GM18907 (cell line): ENCODE results near the gene COASY.
"Not testable (repeated sequence)": the region's sequence is repeated elsewhere in the genome, so short reads cannot be mapped to it uniquely, and the experiment has no call there.

ENCODE experiments used
- ATAC-seq: cut with Tn5 transposase; IDR thresholded peaks from one replicate; pipeline ENCODE4 v1.9.1; 2021; ENCODE audit warnings: mild to moderate bottlenecking, moderate library complexity; ENCODE audit not compliant: unreplicated experiment

The COASY gene

DNA sequence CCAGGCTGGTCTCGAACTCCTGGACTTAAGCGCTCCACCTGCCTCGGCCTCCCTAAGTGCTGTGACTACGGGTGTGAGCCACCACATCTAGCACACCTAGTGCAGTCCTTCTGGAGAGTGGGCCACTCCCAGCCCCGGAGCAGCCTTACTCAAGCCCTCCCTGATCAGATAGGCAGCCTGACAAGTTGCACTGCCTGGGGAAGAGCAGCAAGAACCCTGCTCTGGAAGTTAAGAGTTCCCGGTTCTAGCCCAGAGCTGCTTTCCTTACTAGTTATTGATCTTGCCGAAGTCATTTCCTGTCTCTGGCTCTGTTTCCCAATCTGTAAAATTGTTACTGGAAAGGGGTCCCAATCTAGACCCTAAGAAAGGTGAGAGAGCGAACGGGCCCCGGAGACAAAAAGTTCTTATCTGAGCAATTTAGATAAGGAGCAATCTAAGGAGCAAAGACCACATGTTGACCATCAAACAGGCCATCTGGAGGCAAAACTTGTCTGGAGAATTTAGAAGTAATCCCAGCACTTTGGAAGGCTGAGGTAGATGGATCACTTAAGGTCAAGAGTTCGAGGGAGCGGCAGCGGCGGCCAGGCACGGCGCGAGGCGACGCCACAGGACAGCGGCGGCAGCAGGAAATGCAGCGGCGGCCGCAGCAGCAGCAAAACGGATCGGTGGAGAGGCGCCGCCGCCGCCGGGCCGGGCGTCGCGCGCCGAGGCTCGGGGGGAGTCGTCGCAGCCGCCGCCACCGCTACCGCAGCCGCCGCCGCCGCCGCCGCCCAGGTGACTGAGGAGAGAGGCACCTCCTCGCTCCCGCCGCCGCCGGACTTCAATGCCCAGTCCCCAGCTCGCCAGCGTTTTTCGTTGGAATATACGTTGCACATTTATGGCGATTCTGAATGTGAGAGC is 30.2 kb upstream of the COASY start:
- ATAC-seq = no peak

DNA sequence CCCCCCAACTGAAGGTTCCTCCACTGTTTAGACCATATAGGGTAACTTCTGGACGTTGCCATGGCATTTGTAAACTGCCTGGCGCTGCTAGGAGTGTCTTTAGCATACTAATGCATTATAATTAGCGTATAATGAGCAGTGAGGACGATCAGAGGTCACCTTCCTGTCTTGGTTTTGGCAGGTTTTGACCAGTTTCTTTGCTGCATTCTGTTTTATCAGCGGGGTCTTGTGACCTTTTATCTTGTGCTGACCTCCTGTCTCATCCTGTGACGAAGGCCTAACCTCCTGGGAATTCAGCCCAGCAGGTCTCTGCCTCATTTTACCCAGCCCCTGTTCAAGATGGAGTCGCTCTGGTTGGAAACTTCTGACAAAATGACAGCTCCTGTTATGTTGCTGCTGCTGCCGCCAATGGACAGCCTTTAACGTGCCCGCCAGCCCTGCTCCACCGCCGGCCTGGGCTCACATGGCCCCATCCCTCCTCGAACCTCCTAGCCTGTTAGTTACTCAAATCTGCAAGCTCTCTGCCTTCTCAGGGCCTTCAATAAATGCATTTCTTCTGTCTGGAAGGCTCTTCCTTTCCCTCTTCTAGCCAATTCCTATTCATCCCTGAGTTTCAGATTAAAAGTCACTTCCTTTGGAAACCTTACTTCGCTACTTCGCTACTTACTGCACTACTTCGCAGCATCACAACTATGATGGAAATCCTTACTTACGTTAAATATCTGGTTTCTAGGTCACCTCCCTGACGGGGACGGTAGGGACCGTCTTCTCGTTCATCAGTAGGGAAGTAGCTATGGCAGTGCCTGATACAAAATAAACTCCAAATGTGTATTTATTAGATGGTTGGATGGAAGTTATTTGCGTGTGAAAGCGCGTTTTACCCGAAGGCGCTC is 26.5 kb upstream of the COASY start:
- ATAC-seq = no peak

DNA sequence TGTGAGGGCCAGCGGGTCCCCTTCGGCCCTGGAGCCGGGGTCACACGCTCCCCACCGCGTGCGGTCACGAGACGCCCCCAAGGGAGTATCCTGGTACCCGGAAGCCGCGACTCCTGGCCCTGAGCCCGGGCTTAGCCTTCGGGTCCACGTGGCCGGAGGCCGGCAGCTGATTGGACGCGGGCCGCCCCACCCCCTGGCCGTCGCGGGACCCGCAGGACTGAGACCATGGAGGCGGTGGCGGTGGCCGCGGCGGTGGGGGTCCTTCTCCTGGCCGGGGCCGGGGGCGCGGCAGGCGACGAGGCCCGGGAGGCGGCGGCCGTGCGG is 25.9 kb upstream of the COASY start, which contains the start of gene NAGLU:
TSS of gene NAGLU (plus strand) at position 194 of the 324 bp plus-strand sequence. CDS start at position 226, 32 bp downstream.
- peak; percentile 88 for ATAC-seq

DNA sequence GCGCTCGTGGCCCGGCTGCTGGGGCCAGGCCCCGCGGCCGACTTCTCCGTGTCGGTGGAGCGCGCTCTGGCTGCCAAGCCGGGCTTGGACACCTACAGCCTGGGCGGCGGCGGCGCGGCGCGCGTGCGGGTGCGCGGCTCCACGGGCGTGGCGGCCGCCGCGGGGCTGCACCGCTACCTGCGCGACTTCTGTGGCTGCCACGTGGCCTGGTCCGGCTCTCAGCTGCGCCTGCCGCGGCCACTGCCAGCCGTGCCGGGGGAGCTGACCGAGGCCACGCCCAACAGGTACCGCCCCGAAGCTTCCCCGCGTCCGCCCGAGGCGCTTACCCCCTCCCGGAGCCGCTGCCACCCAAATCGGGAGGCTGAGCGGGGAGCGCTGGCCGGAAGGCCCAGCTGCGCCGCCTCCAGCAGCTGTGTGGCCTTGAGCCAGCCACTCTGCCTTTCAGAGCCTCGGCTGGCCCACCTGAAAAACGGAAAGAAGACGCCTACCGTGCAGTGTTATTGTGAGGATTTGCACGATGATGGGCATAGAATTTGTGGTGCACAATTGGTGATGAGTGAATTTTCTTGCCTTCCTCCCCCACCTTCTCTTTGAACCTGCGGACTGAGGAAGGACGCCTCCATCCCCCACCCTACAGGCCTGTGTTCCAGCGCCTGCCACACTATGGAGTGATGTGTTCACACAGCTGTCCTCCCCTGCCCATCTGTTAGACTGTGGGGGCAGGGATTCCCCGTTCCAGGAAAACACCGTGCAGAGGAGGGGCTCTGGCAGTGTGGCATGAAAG is 25.4 kb upstream of the COASY start:
- peak; percentile 66 for ATAC-seq

DNA sequence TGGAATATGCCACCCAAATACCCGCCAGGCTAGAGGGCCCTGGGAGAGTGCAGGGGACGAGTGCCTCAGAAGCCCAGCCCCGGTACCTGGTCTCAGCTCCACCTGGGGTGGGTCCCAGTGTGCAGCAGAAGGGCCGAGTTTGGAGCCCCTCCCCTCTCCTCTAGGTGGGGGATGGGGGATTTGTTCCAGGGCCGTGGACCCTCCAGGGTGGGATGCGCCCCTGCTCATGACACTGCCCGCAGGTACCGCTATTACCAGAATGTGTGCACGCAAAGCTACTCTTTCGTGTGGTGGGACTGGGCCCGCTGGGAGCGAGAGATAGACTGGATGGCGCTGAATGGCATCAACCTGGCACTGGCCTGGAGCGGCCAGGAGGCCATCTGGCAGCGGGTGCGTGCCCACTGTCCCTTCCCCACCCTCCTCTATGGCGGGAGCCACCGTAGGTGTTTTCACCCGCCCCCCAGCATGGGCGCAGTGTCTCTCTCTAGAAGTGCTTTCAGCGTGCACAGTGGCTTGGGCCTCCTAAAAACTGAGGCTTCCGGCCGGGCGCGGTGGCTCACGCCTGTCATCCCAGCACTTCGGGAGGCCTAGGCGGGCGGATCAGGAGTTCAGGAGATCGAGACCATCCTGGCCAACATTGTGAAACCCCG is 24.7 kb upstream of the COASY start:
- no peak for ATAC-seq

DNA sequence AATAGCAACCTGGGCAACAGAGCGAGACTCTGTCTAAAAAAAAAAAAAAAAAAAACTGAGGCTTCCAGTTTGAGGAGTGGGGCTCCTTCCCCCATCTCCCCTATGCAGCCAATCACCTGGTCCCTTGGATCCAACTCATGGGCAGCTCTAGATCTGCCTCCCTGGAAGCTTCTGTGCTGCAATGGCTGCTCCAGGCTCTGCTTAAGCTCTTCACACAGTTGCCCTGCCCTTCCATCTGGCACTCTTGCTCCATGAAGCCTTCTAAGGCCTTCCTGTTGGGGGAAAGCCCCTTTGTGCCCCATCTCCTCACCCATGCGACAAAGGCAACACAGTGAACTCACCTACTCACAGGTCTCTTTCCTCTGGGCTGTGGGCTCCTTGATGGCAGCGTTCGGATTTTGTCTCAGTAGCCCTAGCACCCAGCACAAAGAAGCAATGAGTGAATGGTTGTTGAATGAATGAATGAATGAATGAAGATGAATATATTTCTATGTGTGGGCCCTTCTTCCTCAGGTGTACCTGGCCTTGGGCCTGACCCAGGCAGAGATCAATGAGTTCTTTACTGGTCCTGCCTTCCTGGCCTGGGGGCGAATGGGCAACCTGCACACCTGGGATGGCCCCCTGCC is 24.0 kb upstream of the COASY start:
- no peak for ATAC-seq

DNA sequence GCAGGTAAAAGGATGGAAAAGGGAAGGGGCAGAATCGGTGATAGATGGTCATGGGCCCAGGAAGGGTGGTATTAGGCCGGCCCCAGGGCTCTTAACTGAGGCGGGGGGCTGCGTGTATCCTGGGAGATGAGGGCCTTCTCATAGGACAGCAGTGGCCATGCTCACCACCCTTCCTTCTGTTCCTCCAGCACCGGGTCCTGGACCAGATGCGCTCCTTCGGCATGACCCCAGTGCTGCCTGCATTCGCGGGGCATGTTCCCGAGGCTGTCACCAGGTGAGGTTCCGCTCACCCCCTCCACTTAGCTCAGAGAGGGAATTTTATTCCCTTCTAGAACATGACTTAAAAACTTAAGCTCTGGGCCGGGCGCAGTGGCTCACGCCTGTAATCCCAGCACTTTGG is 23.5 kb upstream of the COASY start:
- ATAC-seq = no peak

DNA sequence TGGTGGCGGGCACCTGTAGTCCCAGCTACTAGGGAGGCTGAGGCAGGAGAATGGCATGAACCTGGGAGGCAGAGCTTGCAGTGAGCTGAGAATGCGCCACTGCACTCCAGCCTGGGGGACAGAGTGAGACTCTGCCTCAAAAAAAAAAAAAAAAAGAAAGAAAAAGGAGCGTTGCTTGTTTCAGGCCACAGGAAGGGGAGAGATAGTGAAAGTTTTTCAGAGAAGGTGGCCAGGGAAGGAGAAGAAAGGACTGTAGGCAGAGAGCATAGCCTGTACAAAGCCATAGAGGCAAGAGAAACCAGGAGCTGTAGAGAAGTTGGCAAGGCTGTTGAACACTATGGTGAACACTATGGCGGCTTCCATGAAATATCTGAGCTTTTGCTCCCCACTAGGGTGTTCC is 21.4 kb upstream of the COASY start:
- ATAC-seq = not testable (repeated sequence)

DNA sequence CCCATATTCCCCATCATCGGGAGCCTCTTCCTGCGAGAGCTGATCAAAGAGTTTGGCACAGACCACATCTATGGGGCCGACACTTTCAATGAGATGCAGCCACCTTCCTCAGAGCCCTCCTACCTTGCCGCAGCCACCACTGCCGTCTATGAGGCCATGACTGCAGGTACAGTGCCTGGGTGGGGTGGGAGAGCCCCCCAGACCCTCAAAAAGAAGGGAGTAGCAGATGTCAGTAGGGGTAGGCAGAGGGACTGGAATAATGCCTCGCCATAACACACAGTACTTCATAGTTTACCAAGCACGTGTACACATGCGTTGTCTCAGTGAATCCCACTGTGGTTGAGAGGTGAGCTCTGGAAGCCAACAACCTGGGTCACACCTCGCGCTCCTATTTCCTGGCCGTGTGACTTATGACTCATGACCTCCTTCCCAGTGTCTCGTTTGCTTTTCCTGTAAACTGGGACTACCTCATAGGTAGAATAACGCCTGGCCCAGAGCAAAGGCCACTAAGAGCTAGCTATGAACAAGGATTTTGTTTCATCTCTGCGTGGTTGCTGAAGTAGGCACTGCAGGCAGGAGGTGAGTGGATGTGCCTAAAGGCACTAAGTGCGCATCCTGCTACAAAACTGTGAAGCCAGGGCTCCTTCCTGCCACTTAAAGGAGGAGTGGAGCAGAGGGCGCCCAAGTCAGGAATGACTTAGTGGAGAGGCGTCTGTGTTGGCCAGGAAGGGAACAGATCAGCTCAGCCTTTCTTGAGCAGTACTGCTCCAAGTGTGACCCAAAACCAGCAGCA is 20.7 kb upstream of the COASY start:
- ATAC-seq = no peak

DNA sequence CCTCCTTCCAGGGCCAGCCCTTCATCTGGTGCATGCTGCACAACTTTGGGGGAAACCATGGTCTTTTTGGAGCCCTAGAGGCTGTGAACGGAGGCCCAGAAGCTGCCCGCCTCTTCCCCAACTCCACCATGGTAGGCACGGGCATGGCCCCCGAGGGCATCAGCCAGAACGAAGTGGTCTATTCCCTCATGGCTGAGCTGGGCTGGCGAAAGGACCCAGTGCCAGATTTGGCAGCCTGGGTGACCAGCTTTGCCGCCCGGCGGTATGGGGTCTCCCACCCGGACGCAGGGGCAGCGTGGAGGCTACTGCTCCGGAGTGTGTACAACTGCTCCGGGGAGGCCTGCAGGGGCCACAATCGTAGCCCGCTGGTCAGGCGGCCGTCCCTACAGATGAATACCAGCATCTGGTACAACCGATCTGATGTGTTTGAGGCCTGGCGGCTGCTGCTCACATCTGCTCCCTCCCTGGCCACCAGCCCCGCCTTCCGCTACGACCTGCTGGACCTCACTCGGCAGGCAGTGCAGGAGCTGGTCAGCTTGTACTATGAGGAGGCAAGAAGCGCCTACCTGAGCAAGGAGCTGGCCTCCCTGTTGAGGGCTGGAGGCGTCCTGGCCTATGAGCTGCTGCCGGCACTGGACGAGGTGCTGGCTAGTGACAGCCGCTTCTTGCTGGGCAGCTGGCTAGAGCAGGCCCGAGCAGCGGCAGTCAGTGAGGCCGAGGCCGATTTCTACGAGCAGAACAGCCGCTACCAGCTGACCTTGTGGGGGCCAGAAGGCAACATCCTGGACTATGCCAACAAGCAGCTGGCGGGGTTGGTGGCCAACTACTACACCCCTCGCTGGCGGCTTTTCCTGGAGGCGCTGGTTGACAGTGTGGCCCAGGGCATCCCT is 18.5 kb upstream of the COASY start:
- no peak for ATAC-seq

DNA sequence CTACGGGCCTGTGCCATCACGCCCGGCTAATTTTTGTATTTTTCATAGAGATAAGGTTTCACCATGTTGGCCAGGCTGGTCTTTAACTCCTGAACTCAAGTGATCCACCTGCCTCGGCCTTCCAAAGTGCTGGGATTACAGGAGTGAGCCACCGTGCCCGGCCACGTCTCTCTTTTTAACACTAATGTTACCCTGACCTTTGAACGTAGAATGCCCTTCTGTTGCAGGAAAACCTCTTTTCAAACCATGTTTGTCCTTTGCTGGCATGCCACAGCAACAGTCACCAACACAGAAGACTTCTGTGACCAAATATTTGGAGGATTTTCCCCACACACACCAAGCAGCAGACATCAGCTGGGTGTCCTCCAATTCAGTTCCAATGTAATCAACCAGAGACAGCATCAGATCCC is 17.1 kb upstream of the COASY start:
- no peak for ATAC-seq

DNA sequence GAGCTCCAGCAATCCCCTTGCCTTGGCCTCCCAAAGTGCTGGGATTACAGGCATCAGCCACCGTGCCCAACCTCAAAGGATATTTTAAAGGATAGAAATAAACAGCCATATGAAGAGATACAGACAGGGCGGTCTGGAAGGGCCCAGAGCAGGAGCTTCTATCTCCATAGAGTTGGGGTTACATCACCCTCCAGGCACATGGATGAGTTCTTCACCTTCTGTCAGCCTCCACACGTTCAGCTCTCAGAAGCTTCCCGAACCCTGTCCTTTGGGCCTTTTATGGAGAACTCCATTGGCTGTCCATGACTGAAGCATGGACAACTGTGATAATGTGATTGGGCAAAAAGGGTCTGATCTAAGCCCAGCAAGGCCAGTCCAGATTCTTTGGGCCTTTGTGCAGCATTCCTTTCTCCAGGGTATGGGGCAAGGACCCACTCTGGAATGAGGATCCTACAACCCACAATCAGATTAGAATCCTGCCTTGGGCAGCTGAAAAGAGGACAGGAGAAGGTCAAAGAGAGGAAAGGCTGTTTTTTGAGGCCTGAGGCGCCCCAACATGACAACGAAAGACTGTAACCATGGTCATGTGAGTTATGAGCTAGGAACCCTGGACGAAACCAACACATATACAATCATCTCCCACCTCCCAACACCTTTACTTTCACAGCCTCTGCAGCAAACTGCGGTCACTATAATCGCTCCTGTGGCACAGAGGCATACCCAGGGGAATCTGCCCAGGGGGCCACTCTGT is 16.0 kb upstream of the COASY start:
- not testable (repeated sequence) for ATAC-seq

DNA sequence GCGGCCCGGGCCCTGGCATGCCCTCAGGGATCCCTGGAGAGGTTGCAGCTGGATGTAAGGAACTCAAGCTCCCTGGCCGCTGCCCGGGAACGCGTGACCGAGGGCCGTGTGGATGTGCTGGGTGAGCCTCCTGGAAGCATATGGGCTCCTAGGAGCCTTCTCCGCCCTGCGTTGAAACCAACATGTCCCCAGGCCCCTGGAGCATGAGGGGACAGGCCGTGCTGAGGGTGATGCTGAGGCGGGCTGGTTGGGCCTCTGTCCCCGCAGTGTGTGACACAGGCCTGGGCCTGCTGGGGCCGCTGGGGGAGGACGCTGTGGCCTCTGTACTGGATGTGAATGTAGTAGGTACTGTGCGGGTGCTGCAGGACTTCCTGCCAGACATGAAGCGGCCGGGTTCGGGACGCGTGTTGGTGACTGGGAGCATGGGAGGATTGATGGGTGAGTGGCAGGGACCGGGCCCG is 14.9 kb upstream of the COASY start:
- ATAC-seq = no peak

DNA sequence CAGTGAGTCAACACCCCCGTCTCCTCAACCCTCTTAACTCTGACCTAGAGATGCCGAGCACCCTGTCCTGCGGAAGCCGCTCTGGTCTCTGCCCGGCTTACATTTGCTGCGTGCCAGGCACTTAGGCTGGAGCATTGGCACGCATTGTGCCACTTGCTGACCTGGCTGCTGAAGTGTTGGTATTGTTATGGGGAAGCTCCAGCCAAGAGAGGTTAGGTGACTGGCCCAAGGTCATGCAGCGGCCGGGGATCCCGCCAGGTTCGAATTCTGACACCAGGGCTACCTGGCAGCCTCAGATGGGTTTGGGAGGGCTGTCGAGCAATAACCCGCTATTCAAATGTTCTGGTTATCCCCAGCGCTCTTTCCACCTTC is 14.3 kb upstream of the COASY start:
- ATAC-seq = no peak

DNA sequence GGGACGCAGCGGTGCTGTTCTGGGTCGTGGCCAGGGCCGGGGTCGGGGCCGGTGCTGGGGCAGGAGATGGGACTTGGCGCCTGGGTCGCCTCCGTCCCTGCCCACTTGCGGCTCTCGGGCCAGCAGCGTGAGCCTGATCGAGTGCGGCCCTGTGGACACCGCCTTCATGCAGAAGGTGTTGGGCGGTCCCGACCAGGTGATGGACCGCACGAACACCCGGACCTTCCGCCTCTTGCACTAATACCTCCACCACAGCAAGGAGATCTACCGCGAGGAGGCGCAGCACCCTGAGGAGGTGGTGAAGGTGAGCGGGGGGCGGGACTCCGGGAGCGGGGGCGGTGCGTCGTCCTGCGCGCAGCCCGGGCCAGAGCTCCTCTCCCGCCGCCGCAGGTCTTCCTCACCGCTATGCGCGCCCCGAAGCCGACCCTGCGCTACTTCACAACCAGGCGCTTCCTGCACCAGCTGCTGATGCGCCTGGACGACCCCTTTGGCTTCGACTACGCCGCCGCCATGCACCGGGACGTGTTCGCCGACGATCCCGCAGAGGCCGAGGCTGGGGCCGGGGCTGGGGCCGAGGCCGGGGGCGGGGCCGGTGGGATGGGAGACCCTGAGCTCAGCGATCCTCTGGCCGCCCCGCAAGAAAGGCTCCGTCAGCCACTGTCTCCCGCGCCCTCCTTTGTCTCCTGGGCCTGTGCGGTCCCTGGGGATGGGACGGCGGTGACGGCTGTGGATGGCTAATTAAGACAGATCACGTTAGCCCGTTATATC is 13.7 kb upstream of the COASY start:
- ATAC-seq = peak; percentile 49

DNA sequence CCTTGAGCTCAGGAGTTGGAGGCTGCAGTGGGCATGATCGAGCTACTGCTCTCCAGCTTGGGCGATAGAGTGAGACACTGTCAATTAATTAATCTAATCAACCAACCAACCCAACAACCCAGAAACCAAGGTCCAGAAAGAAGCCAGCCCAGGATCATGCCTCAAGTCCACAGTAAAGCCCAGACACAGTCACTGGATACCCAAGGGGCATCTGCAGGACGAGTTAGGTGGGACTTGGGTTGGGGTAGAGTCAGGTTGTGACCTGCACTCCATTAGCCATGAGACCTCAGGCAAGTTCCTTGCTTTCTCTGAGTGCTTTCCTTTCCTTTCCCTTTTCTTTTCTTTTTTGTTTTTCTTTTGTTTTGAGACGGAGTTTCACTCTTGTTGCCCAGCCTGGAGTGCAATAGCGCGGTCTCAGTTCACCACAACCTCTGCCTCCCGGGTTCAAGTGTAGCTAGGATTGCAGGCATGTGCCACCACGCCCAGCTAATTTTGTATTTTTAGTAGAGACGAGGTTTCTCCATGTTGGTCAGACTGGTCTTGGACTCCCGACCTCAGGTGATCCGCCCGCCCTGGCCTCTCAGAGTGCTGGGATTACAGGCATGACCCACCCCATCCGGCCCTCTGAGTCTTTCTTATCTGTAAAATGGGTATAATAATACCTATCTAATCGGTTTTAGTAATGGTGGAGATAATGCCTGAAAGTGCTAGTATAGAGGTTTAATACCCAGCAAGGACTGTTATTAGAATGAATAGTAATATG is 12.8 kb upstream of the COASY start:
- ATAC-seq = no peak
